NOMO-1 treated with DMSO at 0.1 percent for 48 hours (cell line): ENCODE results near the gene NEBL.

Experiments
- DNase-seq: peaks from one replicate; lab custom pipeline; 2025; ENCODE audit not compliant: unreplicated experiment; lab: John Stamatoyannopoulos, UW

Gene NEBL

DNA sequence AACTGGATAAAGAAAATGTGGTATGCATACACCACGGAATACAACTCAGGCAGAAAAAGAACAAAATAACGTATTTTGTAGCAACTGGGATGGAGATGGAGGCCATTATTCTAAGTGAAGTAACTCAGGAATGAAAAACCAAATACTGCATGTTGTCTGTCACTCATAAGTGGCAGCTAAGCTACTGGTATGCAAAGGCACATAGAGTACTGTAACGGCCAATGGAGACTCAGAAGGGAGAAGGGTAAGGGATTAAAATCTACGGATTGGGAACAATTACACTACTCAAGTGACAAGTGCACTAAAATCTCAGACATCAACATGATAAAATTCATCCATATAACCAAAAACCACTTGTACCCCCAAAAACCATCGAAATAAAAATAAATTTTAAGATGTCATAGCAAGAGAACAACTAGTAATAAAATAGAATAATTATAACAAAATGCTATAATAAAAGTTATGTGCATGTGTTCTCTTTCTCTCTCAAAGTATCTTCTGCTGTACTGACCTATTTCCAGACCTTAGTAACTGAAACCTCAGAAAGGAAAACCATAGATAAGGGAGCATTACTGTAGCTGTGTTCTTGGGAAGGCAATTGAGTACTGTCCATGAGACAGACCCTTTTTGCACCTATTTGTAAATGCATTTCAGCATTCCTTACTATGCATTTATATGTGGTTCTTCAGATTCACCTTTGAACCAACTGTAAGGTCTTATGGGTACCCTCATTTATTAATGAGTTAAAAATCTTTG lies 6.7 kb upstream of the NEBL start:
- DNase-seq: no peak

DNA sequence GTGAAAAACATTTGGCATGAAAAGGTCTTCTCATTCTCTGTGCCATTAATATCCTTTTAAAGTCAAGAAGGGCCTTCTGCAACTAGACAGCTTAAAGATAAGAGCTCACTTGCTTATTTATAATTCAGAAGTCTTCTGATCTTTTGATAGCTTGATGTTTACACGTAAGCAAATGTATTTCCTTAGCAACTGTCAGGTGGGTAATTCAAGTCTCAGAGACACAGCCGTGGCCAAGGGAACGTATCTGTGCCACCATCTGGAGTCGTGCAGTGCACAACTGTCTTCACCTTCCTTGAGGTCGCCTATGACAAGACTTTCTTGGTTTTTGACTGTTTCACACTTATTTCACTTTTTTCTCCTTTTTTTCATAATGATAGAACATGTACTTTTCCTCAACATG lies 4.0 kb upstream of the NEBL start:
- no peak for DNase-seq

GRCh38 chr10:20898866-20899535 lies 1.9 kb upstream of the NEBL start:
- no peak for DNase-seq

DNA sequence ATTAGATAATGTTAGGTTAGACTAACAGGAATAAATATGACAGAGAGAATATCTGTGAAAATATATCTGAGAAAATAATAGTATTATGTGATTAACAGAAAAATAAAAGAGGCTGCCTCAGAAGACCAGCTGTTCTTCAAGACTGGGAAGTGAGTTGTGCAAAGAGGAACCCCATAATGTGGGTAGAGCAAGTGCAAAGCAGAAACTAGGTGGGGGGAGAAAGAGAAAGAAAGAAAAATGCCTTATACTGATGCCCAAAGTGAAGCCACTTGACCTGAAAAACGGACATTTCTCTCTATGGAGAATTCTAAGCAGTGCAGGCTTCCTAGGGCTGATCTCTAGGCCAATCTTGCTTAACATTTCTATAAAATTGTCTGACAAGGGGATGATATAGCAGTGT lies 3.8 kb downstream of the NEBL start:
- DNase-seq: peak; percentile 61

GRCh38 chr10:20892796-20893195 lies 4.3 kb downstream of the NEBL start:
- no peak for DNase-seq

DNA sequence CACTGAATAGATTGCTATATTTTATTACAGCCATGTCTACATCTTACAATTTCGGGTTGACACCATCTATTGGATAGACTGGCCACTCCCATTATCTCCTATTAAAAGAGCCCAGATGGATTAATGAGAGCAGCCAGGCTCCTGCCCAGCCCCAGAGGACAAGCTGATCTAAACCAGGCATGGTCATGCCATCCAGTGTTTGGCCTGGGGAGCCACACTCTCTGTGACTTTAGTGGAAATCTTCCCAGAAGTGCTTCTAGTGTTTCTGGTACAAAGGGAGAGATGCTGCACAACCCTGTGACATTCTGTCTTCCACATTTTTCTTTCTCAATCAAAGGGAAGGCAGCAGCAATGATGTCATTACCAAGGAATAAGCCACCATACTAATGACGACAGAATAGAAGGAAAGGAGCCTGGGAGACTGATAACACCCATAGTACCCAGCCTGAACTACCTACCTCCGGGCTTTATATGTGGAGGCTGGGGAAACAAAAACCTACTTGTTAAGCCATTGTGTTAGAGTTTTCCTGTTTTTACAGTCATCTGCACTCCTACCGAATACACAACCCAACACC lies 5.0 kb downstream of the NEBL start:
- no peak for DNase-seq

GRCh38 chr10:20891338-20891714 lies 5.8 kb downstream of the NEBL start:
- DNase-seq: no peak

- no peak for DNase-seq
These were observed 6.4 kb downstream of the NEBL start for GRCh38 chr10:20890491-20891337.

- no peak for DNase-seq
These were observed 7.1 kb downstream of the NEBL start for GRCh38 chr10:20890009-20890408.

- peak; percentile 33 for DNase-seq
These were observed 8.3 kb downstream of the NEBL start for GRCh38 chr10:20888620-20889330.

DNA sequence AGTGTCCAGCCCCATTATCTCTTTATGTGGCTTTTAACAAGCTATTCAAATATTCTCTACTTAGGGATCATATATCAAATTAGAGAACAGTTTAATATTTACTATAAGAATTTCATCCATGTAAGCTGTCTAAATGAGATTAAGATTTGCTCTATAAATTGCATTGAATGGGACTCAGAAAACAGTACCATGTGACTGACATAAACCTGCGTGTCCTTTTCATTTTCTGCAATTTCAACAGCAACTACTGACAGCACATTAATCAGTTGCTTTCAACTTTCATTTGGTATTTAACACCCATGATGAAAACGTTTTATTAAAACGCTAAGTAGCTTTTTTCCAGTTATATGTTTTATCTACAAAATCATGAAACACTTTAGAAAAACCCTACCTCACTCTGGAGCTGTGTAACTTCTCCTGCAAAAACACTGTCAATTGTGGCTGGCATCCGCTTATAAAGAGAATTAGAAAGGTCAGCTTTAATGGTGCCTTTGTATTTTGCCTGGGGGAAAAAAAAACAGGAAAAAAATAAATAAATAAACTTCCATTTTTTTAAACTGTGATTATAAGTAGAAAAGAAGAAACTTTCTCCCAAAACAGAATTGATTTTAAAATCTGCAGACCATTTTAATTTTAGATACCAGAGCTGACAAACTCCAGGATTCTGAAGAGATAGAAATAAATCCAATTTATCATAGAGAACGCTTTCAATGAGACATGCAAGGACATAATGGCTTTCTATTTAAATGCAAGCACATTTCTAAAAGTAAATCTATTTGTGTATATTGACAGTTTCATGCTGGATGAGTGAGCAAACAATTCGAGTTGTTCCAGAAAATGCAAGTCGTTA lies 9.2 kb downstream of the NEBL start:
- DNase-seq: no peak

DNA sequence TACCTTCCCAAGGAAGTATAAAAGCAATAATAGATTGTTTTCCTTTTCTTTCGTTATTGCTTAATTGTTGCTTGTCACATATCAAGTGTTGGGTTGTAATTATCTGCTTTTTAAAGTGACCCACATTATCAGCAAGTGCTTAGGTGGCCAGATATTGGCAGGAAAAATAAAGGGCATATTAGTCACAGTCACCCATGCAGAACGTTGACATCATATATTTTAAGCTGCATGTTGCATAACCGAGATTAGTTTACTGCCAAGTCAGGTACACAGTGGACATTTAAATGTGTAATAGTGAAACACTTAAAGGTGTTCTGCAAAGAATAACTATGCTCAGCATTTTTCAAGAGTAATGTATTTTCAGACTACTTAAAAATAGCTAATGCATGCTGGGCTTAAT lies 11.4 kb downstream of the NEBL start:
- no peak for DNase-seq

- DNase-seq: no peak
These were observed 13.6 kb downstream of the NEBL start for GRCh38 chr10:20883552-20883951.

DNA sequence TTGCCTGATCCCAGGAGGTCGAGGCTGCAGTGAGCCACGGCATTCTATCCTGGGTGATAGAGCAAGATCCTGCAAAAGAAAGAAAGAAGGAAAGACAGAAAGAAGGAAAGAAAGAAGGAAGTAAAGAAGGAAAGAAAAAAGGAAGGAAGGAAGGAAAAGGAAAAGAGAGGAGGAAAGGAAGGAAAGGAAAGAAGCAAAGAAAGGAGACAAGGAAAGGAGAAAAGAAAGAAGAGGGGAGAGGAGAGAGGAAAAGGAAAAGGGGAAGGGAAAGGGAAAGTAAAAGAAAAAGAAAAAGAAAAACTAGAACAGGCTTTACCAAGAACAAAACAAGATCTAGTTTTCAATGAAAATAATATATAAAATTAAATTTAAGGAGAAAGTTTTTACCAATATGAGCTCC lies 15.0 kb downstream of the NEBL start:
- no peak for DNase-seq

DNA sequence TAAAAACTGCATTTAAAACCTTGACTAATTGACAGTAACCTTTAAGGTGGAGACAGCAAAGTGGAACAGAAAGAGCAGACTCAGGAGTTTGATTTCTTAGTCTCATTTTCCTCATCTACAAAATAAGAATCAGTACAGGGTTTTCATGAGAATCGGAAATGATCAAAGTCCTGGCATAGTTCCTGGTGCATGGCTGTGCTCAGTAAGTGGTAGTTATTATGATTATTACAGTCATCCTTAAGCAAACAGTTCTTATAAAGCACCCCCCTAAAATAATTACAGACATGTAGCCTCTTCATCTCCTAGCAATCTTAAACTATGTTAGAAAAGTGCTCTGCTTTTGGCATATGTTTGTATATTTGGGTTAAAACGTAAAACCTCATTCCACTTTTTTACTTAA lies 18.0 kb downstream of the NEBL start:
- DNase-seq: no peak

DNA sequence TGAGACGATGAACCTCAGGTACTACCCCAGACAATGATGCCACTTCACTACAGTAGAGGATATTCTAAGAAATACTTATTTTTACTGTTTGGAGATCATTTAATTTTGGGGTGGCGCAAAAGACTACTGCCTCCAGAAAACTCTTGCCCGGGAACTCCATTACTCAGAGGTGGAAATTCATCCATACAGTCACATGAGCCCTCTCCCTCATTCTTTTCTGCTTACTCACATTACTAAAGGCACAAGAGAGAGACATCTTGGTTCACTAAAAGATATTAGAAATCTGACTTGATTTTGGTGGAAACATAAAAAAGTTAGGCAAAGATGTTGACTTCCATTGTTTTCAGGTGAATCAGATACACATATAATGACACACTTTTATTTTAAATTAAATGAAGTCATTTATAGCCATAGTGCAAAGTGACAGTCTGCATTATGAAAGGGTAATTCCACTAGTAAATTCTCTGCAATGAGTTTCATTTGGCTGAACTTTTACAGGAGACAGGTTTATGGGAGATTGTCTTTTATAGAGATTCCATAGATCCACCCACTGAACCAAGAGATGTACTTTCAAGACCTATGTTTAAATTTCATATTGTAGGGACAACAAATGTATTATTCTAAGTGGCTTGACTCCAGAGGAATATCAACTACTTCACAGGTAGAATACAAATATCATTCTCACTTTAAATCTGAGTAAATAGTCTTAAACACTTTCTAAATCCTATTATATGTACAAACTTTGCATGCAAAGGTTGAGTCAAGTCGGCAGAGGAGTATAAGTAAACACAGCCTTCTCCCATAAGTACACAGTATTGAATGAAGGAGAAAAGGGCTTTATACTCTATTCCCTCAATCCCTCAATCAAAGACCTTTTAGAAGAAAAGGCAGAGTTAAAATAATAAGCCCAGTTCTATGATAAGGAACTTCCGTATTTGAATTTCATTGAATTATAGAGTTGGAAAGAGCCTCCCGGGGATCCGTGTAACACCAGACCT lies 18.8 kb downstream of the NEBL start:
- DNase-seq: no peak

- DNase-seq: no peak
These were observed 19.6 kb downstream of the NEBL start for GRCh38 chr10:20877554-20877953.

DNA sequence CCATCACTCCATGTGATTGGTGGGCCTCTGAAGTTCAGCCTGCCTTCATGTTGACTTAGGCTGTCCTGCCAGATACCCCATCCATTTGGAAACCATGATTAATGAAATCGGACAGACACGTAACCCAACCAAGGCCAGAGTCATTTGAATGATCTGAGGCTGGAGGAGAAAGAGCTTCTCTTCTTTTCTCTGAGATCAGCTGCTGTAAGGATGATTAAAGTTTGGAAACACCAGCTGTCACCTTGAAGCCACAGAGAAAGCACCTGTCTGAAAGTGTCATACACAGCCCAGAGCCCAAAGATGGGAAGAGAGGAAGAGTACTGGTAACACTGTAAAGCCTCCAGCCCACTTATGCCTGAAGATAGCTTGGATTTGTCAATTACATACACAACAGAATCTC lies 22.9 kb downstream of the NEBL start:
- DNase-seq: no peak

DNA sequence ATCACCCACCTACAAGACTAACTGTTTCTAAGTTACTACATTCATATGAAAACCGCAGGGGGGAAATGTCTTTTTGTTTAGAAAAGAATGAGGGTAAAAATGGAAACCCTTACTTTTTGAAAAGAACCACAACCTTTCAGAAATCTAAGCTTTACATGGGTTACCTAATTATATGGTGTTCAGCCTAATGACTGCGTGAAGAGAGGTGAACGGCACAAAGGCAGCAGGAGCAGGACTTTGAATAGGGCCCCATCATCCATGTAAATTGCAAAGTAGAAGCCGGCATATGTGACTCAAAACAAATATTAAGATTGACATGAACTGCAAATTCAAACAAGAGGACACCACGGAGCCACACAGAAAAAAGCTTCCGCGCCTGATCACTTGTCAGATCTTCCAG lies 25.1 kb downstream of the NEBL start:
- DNase-seq: no peak
